Fibroblast of mammary gland (primary cell): Measurements from ENCODE around the gene FBP1.
A peak's percentile ranks its signal among the peaks of the same experiment; 100 is the strongest.

ENCODE experiments used
- DNase-seq: peaks from one replicate; pipeline ENCODE4 v3.0.0-alpha.2; 2010; ENCODE audit warnings: low read depth
- H3K4me3 ChIP-seq: 2 replicates; pipeline ENCODE4 v1.5.1; 2011; ENCODE audit warnings: low read depth, mild to moderate bottlenecking, low read length, moderate library complexity; ENCODE audit not compliant: control insufficient read depth
- TF ChIP-seq, protein P1 (sequence below): conservative IDR thresholded peaks from 2 replicates; pipeline ENCODE4 v1.5.1; 2011; ENCODE audit warnings: low read depth, low read length, inconsistent platforms; ENCODE audit not compliant: control insufficient read depth, insufficient read depth

Gene FBP1

DNA sequence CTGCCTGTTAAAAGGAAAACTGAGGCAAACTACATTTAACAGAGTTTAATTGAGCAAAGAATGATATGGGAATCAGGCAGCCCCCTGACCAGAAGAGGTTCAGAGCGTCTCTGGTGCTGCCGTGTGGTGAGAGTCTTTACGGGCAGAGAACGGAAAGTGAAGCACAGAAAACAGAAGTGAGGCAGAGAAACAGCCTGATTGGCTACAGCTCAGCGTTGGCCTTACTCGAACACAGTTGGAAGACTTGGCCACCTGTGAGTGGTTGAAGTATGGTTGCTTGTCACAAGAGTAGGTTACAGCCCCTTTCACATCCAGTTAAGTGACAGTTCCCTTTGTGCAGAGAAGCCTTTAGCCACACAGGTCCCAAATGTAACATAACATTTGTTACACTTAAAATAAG is 16.9 kb upstream of the FBP1 start:
- no peak for DNase-seq
- TF ChIP-seq, protein P1, sequence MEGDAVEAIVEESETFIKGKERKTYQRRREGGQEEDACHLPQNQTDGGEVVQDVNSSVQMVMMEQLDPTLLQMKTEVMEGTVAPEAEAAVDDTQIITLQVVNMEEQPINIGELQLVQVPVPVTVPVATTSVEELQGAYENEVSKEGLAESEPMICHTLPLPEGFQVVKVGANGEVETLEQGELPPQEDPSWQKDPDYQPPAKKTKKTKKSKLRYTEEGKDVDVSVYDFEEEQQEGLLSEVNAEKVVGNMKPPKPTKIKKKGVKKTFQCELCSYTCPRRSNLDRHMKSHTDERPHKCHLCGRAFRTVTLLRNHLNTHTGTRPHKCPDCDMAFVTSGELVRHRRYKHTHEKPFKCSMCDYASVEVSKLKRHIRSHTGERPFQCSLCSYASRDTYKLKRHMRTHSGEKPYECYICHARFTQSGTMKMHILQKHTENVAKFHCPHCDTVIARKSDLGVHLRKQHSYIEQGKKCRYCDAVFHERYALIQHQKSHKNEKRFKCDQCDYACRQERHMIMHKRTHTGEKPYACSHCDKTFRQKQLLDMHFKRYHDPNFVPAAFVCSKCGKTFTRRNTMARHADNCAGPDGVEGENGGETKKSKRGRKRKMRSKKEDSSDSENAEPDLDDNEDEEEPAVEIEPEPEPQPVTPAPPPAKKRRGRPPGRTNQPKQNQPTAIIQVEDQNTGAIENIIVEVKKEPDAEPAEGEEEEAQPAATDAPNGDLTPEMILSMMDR: no peak
- no peak overlapping the region for H3K4me3 ChIP-seq

GRCh38 chr9:94655739-94656138 is 16.4 kb upstream of the FBP1 start:
- TF ChIP-seq, protein P1: no peak
- H3K4me3 ChIP-seq: no peak overlapping the region
- no peak for DNase-seq

DNA sequence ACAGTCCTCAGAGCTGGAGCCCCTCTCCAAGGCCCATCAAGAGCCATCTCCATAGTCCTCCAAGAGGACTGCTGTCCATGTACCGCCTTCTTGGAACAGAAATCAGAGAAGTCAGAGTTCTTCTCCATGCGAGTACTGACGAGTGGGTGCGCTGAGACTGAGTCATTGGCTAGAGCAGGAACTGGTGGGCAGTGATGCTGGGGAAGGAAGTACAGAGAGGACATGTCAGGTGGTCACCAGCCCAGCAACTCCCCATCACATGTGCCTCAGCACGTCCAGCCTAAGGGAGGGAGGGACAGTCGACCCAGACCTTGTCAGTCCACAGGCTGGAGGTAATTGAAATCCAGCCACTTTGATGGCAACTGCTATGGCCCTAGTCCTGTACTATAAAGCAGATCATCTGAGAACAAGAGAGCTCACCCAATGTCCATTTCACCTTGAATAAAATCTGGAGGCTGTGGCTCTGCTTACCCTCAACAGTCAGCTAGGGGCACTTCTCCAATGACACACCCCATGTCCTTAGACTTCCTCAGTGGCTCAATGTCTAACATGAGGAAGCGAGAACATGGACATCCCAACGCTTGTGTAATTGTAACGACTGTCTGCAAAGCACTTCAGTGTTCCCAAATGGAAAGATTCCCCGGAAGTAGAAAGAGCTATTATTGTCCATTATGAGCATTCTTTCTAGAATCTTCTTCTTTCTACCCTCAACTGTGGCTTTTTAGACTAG is 15.0 kb upstream of the FBP1 start:
- TF ChIP-seq, protein P1: no peak
- H3K4me3 ChIP-seq: no peak overlapping the region
- DNase-seq: no peak

GRCh38 chr9:94650949-94651348 is 11.6 kb upstream of the FBP1 start:
- TF ChIP-seq, protein P1: no peak
- H3K4me3 ChIP-seq: no peak overlapping the region
- no peak for DNase-seq

GRCh38 chr9:94649100-94649819 is 9.9 kb upstream of the FBP1 start:
- TF ChIP-seq, protein P1: no peak
- H3K4me3 ChIP-seq: no peak overlapping the region
- DNase-seq: peak; percentile 61

DNA sequence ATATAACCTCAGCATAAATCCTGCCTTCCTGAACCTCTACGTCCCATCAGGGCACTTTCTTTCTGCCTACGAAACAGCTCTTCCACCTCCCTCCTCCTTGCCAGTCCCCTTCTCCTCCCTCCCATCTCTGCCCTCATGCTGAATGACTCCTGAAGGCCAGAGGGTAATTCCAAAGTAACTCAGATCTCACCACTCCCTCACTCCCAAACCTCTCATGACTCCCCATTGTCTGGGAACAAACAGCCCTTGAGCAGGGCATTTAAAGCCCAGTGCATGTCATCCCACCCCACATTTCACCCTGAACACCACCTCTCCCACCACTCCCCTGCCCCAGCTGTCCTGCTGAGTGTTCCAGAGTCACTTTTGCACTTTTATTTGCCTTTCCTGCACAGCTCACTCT is 8.9 kb upstream of the FBP1 start:
- H3K4me3 ChIP-seq: no peak overlapping the region
- TF ChIP-seq, protein P1: no peak
- DNase-seq: no peak

- TF ChIP-seq, protein P1: no peak
- H3K4me3 ChIP-seq: no peak overlapping the region
- no peak for DNase-seq
Observed at GRCh38 chr9:94645901-94646300, 6.6 kb upstream of the FBP1 start.
